Adrenal gland (tissue), 5 donors: ENCODE measurements around the gene ENAM.

ENCODE experiments used
- CTCF ChIP-seq, 6 experiments: fragments of 450-650 bp in 4 of 6; fragments of 200-600 bp in 2 of 6; sonication (generic) in 1 of 6; IDR thresholded peaks; 1 replicate in 5 of 6; 2 replicates in 1 of 6; pipeline versions ENCODE4 v1.5.1 to v1.8.0; 2016 to 2021; ENCODE audit warnings: antibody characterized with exemption in 6 of 6, mild to moderate bottlenecking in 2 of 6, moderate library complexity in 1 of 6
- POLR2A ChIP-seq, 2 donors: fragments of 450-650 bp; IDR thresholded peaks; one replicate each; pipeline ENCODE4 v1.6.1; 2017; ENCODE audit warnings: antibody characterized with exemption in 2 of 2, mild to moderate bottlenecking in 2 of 2, moderate library complexity in 1 of 2
- donor health status: DM: no; HTN: no; CAD: no.

GRCh38 chr4:70674191-70674590 lies 45.6 kb downstream of the ENAM start:
- TF ChIP-seq CTCF (IDR thresholded peaks at IDR 0.05) (no peak), POLR2A (IDR thresholded peaks at IDR 0.05) (no peak)
